Measurements from ENCODE around the gene SUMO3. TPM values are rescaled to one million over a fixed set of nuclear protein-coding genes. Genes with fewer than 3 reads are reported as not detected.

SUMO3 gene
- total RNA-seq, 4 donors from 2014 or later = 62.6 to 88.4 (median 67.4) TPM

- TF ChIP-seq POLR2A (IDR thresholded peaks at IDR 0.05) (no peak), CTCF (IDR thresholded peaks at IDR 0.05) (no peak)
- no peaks in the 10 kb centered on the region for H3K36me3 ChIP-seq
- H3K4me1 ChIP-seq = peaks cover 0 to 13% of the 10 kb centered on the region in 2 donors
- H3K27ac ChIP-seq = no peak overlapping the region
- intact Hi-C loops (cut with DNase I; ENCODE audit: low total_unique reads) = no loop called here
- no peak overlapping the region for H3K4me3 ChIP-seq
- H3K9me3 ChIP-seq = no peaks in the 10 kb centered on the region
- DNase-seq = no peak
- no peaks in the 10 kb centered on the region for H3K27me3 ChIP-seq
Observed at GRCh38 chr21:44850208-44850800, 32.4 kb upstream of the SUMO3 start.

GRCh38 chr21:44849616-44850130, 31.8 kb upstream of the SUMO3 start:
- TF ChIP-seq POLR2A (IDR thresholded peaks at IDR 0.05) = no peak
- no peak for TF ChIP-seq CTCF (IDR thresholded peaks at IDR 0.05)
- no peak for DNase-seq
- no peaks in the 10 kb centered on the region for H3K9me3 ChIP-seq
- peaks cover 0 to 13% of the 10 kb centered on the region in 2 donors for H3K4me1 ChIP-seq
- intact Hi-C loops (cut with DNase I; ENCODE audit: low total_unique reads) = no loop called here
- H3K27me3 ChIP-seq = no peaks in the 10 kb centered on the region
- H3K27ac ChIP-seq = no peak overlapping the region
- no peaks in the 10 kb centered on the region for H3K36me3 ChIP-seq
- no peak overlapping the region for H3K4me3 ChIP-seq

- Histone ChIP-seq H3K27me3 (no peaks in the 10 kb centered on the region), H3K27ac (no peak overlapping the region), H3K36me3 (no peaks in the 10 kb centered on the region), H3K9me3 (no peaks in the 10 kb centered on the region), H3K4me3 (no peak overlapping the region), H3K4me1 (peaks cover 0 to 13% of the 10 kb centered on the region in 2 donors)
- DNase-seq = no peak
- intact Hi-C loops (cut with DNase I; ENCODE audit: low total_unique reads) = no loop called here
- TF ChIP-seq POLR2A (IDR thresholded peaks at IDR 0.05) = no peak
- TF ChIP-seq CTCF (IDR thresholded peaks at IDR 0.05) = no peak
Observed at GRCh38 chr21:44848821-44849521, 31.1 kb upstream of the SUMO3 start.

- no peaks in the 10 kb centered on the region for H3K36me3 ChIP-seq
- H3K27ac ChIP-seq = no peak overlapping the region
- intact Hi-C loops (cut with DNase I; ENCODE audit: low total_unique reads) = no loop called here
- H3K4me3 ChIP-seq = no peak overlapping the region
- no peak for TF ChIP-seq POLR2A (IDR thresholded peaks at IDR 0.05)
- no peak for TF ChIP-seq CTCF (IDR thresholded peaks at IDR 0.05)
- no peaks in the 10 kb centered on the region for H3K27me3 ChIP-seq
- no peak for DNase-seq
- peaks cover 0 to 13% of the 10 kb centered on the region in 2 donors for H3K4me1 ChIP-seq
- no peaks in the 10 kb centered on the region for H3K9me3 ChIP-seq
Observed at GRCh38 chr21:44847261-44848056, 29.6 kb upstream of the SUMO3 start.
